ENCODE data around the gene NFE2L2. TPM values are rescaled to one million over a fixed set of nuclear protein-coding genes. Genes with fewer than 3 reads are reported as not detected.
"Not testable (repeated sequence)": the region's sequence is repeated elsewhere in the genome, so short reads cannot be mapped to it uniquely, and the experiment has no call there.

The NFE2L2 gene
- total and polyA plus RNA-seq, 7 experiments from 2014 or later, result 58.9 to 99.6 (median 74.7) TPM

DNA sequence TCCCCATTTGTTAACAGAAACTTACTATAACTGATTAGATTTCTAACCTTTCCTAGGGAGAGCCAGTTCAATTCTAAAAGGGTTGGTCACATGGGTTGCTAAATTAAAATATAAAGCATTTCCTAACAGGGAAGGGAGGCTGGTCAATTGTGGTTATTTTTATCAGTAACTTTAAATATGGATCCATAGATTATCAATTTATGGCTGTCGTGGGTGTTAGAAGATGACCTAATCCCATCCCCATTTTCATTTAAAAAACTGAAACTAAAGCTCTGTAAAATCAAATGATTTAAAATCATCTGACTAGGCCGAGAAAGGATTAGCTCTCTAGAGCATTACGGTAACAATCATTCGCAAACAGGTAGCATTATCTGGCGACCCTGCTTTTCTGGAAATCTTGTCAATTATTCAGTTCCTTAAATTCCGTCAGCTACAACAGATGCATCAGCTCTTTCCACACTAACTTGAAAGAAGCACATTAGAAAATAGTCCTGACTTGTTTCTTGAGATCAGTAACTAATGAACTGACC, 52.9 kb downstream of the NFE2L2 start:
- ATAC-seq (no peak), DNase-seq (no peak)
- no peaks in the 10 kb centered on the region for H3K9me3 ChIP-seq (ENCODE audit: control insufficient read depth in 2 of 3, low read length in 3 of 3)
- Mint-ChIP-seq H3K36me3 (peaks cover 13 to 23% (median 15%) of the 10 kb centered on the region in 5 donors), H3K4me3 (peak overlapping the region; percentile 88 to 96 (median 94)), H3K27ac (peak overlapping the region; percentile 98 to 100 (median 99)), H3K9me3 (peaks cover 0 to 5% (median 0%) of the 10 kb centered on the region in 11 donors), H3K27me3 (peaks cover 0 to 6% (median 0%) of the 10 kb centered on the region in 5 donors), H3K4me1 (peaks cover 24 to 54% (median 43%) of the 10 kb centered on the region in 7 donors)
- POLR2A ChIA-PET, result interaction anchor here (0.8 to 1.7 kb wide), 22 partner anchors 9 to 1209 kb away, joined by 3 to 76 read pairs (median 4); partner anchors contain the start of genes AGPS, LNPK and NFE2L2
- CTCF ChIA-PET, result interaction anchor here (0.8 to 1.7 kb wide), 5 partner anchors 43 to 1203 kb away, joined by 3 to 14 read pairs (median 4); partner anchors contain the start of gene NFE2L2
- peaks cover 32 to 40% of the 10 kb centered on the region in 2 donors for H3K4me1 ChIP-seq (ENCODE audit: control insufficient read depth in 2 of 2, insufficient read depth in 2 of 2, low read length in 2 of 2)
- intact Hi-C loops (cut with micrococcal nuclease), result loop anchor here (1.0 to 2.0 kb wide), 15 partner anchors 41 to 1267 kb away; partner anchors contain the start of genes AGPS (in 2 of the 2), FKBP7 (in 1 of the 2), LNPK (in 1 of the 2) and MTX2 (in 1 of the 2)
- H3K27ac ChIP-seq (ENCODE audit: low read depth, low read length), result peak overlapping the region; percentile 99
- H3K27me3 ChIP-seq (ENCODE audit: control insufficient read depth in 2 of 2, insufficient read depth in 2 of 2, low read length in 2 of 2), result no peaks in the 10 kb centered on the region
- peaks cover 5 to 19% (median 8%) of the 10 kb centered on the region in 3 experiments for H3K36me3 ChIP-seq (ENCODE audit: control insufficient read depth in 2 of 3, insufficient read depth in 3 of 3, low read length in 3 of 3)
- H3K4me3 ChIP-seq (ENCODE audit: low read length), result peak overlapping the region; percentile 87

DNA sequence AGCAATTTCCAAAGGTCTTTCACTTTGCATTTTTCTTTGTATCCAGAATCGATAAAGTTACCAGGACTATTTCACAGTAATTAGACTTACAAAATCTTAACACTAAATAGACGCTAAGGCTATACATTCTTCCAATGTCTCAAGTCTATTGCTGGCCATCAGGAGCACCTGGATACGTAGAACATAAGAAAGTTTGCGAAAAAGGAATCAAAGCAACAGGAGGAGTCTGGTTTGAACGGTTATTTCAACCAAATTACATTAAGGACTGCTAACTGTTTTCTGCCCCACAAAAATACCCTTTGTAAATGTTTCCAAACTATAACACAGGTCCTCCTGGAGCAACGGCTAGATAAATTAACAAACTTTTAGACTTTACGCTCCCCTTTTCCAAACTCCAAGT, 53.4 kb downstream of the NFE2L2 start:
- H3K4me3 Mint-ChIP-seq, result peak overlapping the region; percentile 88 to 96 (median 94)
- Histone ChIP-seq H3K27me3 (ENCODE audit: control insufficient read depth in 2 of 2, insufficient read depth in 2 of 2, low read length in 2 of 2) (no peaks in the 10 kb centered on the region), H3K4me3 (ENCODE audit: low read length) (peak overlapping the region; percentile 87), H3K27ac (ENCODE audit: low read depth, low read length) (peak overlapping the region; percentile 99), H3K4me1 (ENCODE audit: control insufficient read depth in 2 of 2, insufficient read depth in 2 of 2, low read length in 2 of 2) (peaks cover 27 to 37% of the 10 kb centered on the region in 2 donors), H3K36me3 (ENCODE audit: control insufficient read depth in 2 of 3, insufficient read depth in 3 of 3, low read length in 3 of 3) (peaks cover under 1 to 15% (median 3%) of the 10 kb centered on the region in 3 experiments), H3K9me3 (ENCODE audit: control insufficient read depth in 2 of 3, low read length in 3 of 3) (no peaks in the 10 kb centered on the region)
- POLR2A ChIA-PET, result interaction anchor here (0.8 to 1.7 kb wide), 16 partner anchors 9 to 1209 kb away, joined by 3 to 76 read pairs (median 6); partner anchors contain the start of genes LNPK and NFE2L2
- CTCF ChIA-PET, result interaction anchor here (0.7 to 1.7 kb wide), 6 partner anchors 44 to 1204 kb away, joined by 3 to 14 read pairs (median 4); partner anchors contain the start of gene NFE2L2
- H3K36me3 Mint-ChIP-seq, result peaks cover 8 to 18% (median 10%) of the 10 kb centered on the region in 5 donors
- H3K4me1 Mint-ChIP-seq, result peaks cover 22 to 49% (median 42%) of the 10 kb centered on the region in 7 donors
- peaks cover 0 to 5% (median 0%) of the 10 kb centered on the region in 11 donors for H3K9me3 Mint-ChIP-seq
- intact Hi-C loops (cut with micrococcal nuclease), result no loop called here
- peaks cover 0 to 6% (median 0%) of the 10 kb centered on the region in 5 donors for H3K27me3 Mint-ChIP-seq
- peak overlapping the region; percentile 98 to 100 (median 99) for H3K27ac Mint-ChIP-seq
- DNase-seq (no peak), ATAC-seq (no peak)

DNA sequence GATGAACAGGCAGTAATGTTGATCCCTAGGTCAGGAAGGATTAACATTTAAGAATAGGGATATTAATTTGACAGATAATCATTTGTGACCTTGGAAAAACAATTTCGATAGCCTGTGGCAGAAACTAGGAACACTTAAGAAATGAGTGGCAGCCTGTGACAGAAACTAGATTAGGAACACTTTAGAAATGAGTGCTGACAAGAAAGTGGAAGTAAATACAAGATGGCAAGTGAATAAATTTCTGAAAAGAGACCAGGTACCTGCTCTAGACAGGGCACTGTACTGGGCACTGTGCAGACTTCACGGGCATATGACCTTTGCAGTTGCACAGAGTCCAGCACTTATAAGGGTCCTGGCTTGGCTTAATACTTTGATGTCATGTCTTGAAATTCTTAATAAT, 57.4 kb downstream of the NFE2L2 start:
- Histone ChIP-seq H3K9me3 (ENCODE audit: control insufficient read depth in 2 of 3, low read length in 3 of 3) (no peaks in the 10 kb centered on the region), H3K4me3 (ENCODE audit: low read length) (no peak overlapping the region), H3K27me3 (ENCODE audit: control insufficient read depth in 2 of 2, insufficient read depth in 2 of 2, low read length in 2 of 2) (no peaks in the 10 kb centered on the region), H3K27ac (ENCODE audit: low read depth, low read length) (no peak overlapping the region), H3K4me1 (ENCODE audit: control insufficient read depth in 2 of 2, insufficient read depth in 2 of 2, low read length in 2 of 2) (peaks cover 14 to 16% of the 10 kb centered on the region in 2 donors), H3K36me3 (ENCODE audit: control insufficient read depth in 2 of 3, insufficient read depth in 3 of 3, low read length in 3 of 3) (no peaks in the 10 kb centered on the region)
- ChIA-PET POLR2A (no interaction called here), CTCF (interaction anchor here (0.8 kb wide), 1 partner anchor 58 kb away, joined by 11 read pairs; the partner anchor contains the start of gene NFE2L2)
- DNase-seq (no peak), ATAC-seq (no peak)
- Mint-ChIP-seq H3K4me1 (peaks cover 5 to 23% (median 15%) of the 10 kb centered on the region in 7 donors), H3K36me3 (no peaks in the 10 kb centered on the region), H3K9me3 (peaks cover 0 to under 1% (median 0%) of the 10 kb centered on the region in 11 donors), H3K27me3 (peaks cover 0 to under 1% (median 0%) of the 10 kb centered on the region in 5 donors), H3K4me3 (no peak overlapping the region), H3K27ac (peak overlapping the region in 5 of 9 donors; percentile 47 to 56 (median 53))
- intact Hi-C loops (cut with micrococcal nuclease), result no loop called here

DNA sequence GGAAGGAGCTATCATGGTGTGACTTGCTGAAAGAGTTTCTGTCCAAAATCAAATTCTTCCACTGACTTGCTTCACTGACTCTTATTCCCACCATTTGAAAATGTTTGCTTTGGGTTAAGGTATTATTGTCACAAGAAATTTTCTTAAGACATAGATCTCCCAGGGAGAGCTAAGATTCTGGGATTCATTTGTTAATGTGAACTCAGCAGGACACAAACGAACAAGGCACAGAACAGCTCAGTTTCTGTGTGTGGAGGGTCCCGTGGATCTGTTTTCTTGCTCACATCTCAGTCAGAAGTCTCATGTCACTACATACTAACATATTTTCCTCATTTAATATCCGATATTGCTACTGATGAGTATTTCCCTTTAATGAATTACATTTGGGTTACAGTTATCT, 60.1 kb downstream of the NFE2L2 start:
- Histone ChIP-seq H3K27ac (ENCODE audit: low read depth, low read length) (no peak overlapping the region), H3K36me3 (ENCODE audit: control insufficient read depth in 2 of 3, insufficient read depth in 3 of 3, low read length in 3 of 3) (no peaks in the 10 kb centered on the region), H3K27me3 (ENCODE audit: control insufficient read depth in 2 of 2, insufficient read depth in 2 of 2, low read length in 2 of 2) (no peaks in the 10 kb centered on the region), H3K9me3 (ENCODE audit: control insufficient read depth in 2 of 3, low read length in 3 of 3) (no peaks in the 10 kb centered on the region), H3K4me1 (ENCODE audit: control insufficient read depth in 2 of 2, insufficient read depth in 2 of 2, low read length in 2 of 2) (no peaks in the 10 kb centered on the region), H3K4me3 (ENCODE audit: low read length) (no peak overlapping the region)
- DNase-seq (no peak), ATAC-seq (no peak)
- Mint-ChIP-seq H3K4me1 (peaks cover 0 to 11% (median 5%) of the 10 kb centered on the region in 7 donors), H3K9me3 (no peaks in the 10 kb centered on the region), H3K36me3 (no peaks in the 10 kb centered on the region), H3K4me3 (no peak overlapping the region), H3K27ac (peak overlapping the region in 1 of 9 donors; percentile 53), H3K27me3 (no peaks in the 10 kb centered on the region)
- ChIA-PET CTCF (no interaction called here), POLR2A (no interaction called here)
- intact Hi-C loops (cut with micrococcal nuclease), result no loop called here

DNA sequence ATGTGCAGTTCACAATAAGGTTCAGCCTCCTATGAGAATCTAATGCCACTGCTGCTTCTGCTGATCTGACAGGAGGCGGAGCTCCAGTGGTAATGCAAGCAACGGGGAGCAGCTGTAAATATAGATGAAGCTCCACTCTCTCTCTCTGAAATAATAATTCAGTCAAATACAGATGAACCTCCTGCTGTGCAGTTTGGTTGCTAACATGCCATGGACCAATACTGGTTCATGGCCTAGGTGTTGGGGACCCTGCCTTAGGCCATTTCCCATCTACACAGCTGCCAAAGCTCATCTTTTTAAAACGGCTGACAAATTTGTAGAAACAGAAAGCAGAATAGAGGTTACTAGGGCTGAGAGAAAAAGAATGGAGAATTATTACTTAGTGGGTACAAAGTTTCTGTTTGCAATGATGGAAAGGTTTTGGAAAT, 62.6 kb downstream of the NFE2L2 start:
- DNase-seq, result no peak
- peaks cover 0 to 10% (median 3%) of the 10 kb centered on the region in 7 donors for H3K4me1 Mint-ChIP-seq
- H3K9me3 ChIP-seq (ENCODE audit: control insufficient read depth in 2 of 3, low read length in 3 of 3), result no peaks in the 10 kb centered on the region
- no peaks in the 10 kb centered on the region for H3K27me3 Mint-ChIP-seq
- no peak for ATAC-seq
- no peak overlapping the region for H3K4me3 Mint-ChIP-seq
- H3K36me3 Mint-ChIP-seq, result no peaks in the 10 kb centered on the region
- H3K9me3 Mint-ChIP-seq, result no peaks in the 10 kb centered on the region
- H3K4me3 ChIP-seq (ENCODE audit: low read length), result no peak overlapping the region
- H3K27me3 ChIP-seq (ENCODE audit: control insufficient read depth in 2 of 2, insufficient read depth in 2 of 2, low read length in 2 of 2), result no peaks in the 10 kb centered on the region
- no peaks in the 10 kb centered on the region for H3K36me3 ChIP-seq (ENCODE audit: control insufficient read depth in 2 of 3, insufficient read depth in 3 of 3, low read length in 3 of 3)
- CTCF ChIA-PET, result interaction anchor here (1.3 kb wide), 1 partner anchor 18 kb away, joined by 3 read pairs; no protein-coding TSS in a partner anchor
- no peak overlapping the region for H3K27ac ChIP-seq (ENCODE audit: low read depth, low read length)
- POLR2A ChIA-PET, result interaction anchor here (0.7 to 3.3 kb wide), 3 partner anchors 10 to 46 kb away, joined by 3 to 15 read pairs (median 7); partner anchors contain the start of gene HNRNPA3
- H3K4me1 ChIP-seq (ENCODE audit: control insufficient read depth in 2 of 2, insufficient read depth in 2 of 2, low read length in 2 of 2), result no peaks in the 10 kb centered on the region
- intact Hi-C loops (cut with micrococcal nuclease), result no loop called here
- no peak overlapping the region for H3K27ac Mint-ChIP-seq

DNA sequence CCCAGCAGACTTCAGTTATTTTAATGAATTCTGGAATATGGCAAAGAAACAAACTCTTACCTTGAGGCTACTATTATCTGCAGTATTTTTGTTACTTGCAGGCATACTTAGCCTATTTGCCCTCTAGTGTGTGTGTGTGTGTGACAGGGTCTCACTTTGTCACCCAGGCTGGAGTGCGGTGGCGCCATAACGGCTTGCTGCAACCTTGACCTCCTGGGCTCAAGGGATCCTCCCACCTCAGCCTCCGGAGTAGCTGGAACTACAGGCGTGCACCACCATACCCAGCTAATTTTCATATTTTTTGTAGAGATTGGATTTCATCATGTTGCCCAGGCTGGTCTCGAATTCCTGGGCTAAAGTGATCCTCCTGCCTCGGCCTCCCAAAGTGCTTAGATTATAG, 64.1 kb downstream of the NFE2L2 start:
- H3K4me3 ChIP-seq (ENCODE audit: low read length); H3K9me3 Mint-ChIP-seq; H3K27me3 ChIP-seq (ENCODE audit: control insufficient read depth in 2 of 2, insufficient read depth in 2 of 2, low read length in 2 of 2); CTCF ChIA-PET; H3K4me1 ChIP-seq (ENCODE audit: control insufficient read depth in 2 of 2, insufficient read depth in 2 of 2, low read length in 2 of 2); POLR2A ChIA-PET; H3K27ac ChIP-seq (ENCODE audit: low read depth, low read length); H3K36me3 Mint-ChIP-seq; ATAC-seq; H3K9me3 ChIP-seq (ENCODE audit: control insufficient read depth in 2 of 3, low read length in 3 of 3); H3K27ac Mint-ChIP-seq; H3K4me1 Mint-ChIP-seq; H3K4me3 Mint-ChIP-seq; DNase-seq; H3K27me3 Mint-ChIP-seq; H3K36me3 ChIP-seq (ENCODE audit: control insufficient read depth in 2 of 3, insufficient read depth in 3 of 3, low read length in 3 of 3); intact Hi-C loops (cut with micrococcal nuclease): not testable (repeated sequence)
